Measurements from ENCODE around the gene PPTC7.
"Not testable (repeated sequence)": the region's sequence is repeated elsewhere in the genome, so short reads cannot be mapped to it uniquely, and the experiment has no call there.

Gene PPTC7

DNA sequence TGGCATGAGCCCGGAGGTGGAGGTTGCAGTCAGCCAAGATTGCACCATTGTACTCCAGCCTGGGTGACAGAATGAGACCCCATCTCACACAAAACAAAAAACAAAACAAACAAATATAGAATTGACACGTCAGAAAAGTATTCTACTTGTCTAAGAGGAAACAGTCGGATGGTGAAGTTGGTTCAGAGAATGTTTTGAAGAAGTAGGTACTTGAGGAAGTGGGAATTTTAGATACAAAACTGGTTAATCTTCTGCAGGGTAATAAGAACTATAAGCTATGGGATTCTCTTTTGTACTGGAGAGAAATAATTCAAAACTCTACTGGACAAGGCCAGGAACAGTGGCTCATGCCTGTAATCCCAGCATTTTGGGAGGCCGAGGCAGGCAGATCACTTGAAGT lies 16.2 kb upstream of the PPTC7 start:
- Histone ChIP-seq H3K9me3 (ENCODE audit: low read length) (no peaks in the 10 kb centered on the region), H3K27me3 (ENCODE audit: insufficient read depth, low read length) (no peaks in the 10 kb centered on the region), H2AFZ (ENCODE audit: low read depth, low read length) (no peak overlapping the region), H3K4me3 (ENCODE audit: low read length) (no peak overlapping the region), H3K36me3 (ENCODE audit: insufficient read depth, low read length) (no peaks in the 10 kb centered on the region), H3K4me1 (ENCODE audit: insufficient read depth, low read length) (no peaks in the 10 kb centered on the region)

DNA sequence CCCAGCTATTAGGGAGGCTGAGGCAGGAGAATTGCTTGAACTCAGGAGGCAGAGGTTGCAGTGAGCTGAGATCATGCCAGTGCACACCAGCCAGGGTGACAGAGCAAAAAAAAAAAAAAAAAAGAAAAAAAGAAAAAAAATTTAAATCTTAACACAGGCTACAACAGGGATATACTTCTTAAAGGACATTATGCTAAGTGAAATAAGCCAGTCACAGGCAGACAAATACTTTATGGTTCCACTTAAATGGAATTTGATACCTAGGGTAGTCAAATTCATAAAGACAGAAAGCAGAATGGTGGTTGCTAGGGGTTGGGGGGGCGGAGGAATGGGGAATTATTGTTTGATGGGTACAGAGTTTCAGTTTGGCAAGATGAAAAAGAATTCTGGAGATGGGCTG lies 14.8 kb upstream of the PPTC7 start:
- Histone ChIP-seq H3K4me3 (ENCODE audit: low read length) (no peak overlapping the region), H3K36me3 (ENCODE audit: insufficient read depth, low read length) (no peaks in the 10 kb centered on the region), H3K4me1 (ENCODE audit: insufficient read depth, low read length) (no peaks in the 10 kb centered on the region), H2AFZ (ENCODE audit: low read depth, low read length) (no peak overlapping the region), H3K27me3 (ENCODE audit: insufficient read depth, low read length) (no peaks in the 10 kb centered on the region), H3K9me3 (ENCODE audit: low read length) (no peaks in the 10 kb centered on the region)

DNA sequence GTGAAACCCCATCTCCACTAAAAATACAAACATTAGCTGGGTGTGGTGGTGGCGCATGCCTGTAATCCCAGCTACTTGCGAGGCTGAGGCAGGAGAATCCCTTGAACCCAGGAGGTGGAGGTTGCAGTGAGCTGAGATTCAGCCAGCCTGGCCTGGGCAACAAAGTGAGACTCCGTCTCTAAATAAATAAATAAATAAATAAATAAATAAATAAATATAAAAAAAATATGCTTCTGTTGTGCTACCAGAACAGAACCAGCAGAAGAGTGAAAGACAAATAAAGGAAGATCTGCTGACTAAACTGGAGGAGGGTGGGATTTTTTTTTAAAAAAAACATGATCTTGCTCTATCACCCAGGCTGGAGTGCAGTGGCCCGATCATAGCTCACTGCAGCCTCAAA lies 9.8 kb upstream of the PPTC7 start:
- not testable (repeated sequence) for H3K9me3 ChIP-seq (ENCODE audit: low read length); H2AFZ ChIP-seq (ENCODE audit: low read depth, low read length); H3K27me3 ChIP-seq (ENCODE audit: insufficient read depth, low read length); H3K4me3 ChIP-seq (ENCODE audit: low read length); H3K36me3 ChIP-seq (ENCODE audit: insufficient read depth, low read length); H3K4me1 ChIP-seq (ENCODE audit: insufficient read depth, low read length)

DNA sequence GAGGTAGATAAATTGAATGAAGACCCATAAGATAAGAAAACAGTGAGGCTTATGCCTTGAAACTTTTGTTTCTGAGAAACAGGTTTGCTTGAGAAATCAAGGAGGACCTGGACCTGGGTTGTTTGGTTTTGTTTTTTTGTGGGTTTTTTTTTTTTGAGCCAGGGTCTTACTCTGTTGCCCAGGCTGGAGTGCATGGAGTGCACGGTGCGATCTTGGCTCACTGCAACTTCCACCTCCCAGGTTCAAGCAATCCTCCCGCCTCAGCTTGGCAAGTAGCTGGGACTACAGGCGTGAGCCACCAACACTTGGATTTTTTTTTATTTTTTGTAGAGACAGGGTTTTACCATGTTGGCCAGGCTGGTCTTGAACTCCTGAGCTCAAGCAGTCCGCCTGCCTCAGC lies 9.0 kb upstream of the PPTC7 start:
- H3K4me1 ChIP-seq (ENCODE audit: insufficient read depth, low read length): peaks cover 9% of the 10 kb centered on the region

DNA sequence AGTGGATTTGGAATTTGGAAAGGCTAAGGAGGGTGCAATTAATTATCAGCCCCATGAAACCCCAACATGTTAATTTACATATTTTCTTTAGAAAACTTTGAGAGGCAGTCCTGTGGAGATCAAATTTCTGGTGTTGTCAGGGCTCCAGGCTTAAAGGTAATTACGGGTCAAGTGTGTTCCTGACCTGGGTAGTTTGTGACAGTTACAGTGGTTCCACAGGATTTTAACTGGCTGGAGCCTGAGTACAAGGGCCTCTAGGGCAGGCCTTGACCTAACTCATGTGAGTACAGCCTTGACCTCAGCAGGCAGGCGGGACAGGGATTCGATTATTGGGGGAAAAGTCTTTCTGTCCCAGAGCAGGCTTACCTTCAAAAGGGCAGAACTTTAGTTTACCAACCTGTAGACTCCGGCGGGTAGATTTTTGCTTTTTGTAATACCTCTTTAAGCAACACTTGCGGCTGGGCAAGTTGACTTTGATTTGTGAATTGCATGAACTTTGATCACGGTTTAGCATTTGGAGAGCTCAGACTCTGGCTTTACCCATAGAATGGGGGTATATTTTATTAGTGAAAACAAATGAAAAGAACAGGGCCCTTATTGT lies 8.4 kb upstream of the PPTC7 start:
- Histone ChIP-seq H3K4me3 (ENCODE audit: low read length) (no peak overlapping the region), H3K36me3 (ENCODE audit: insufficient read depth, low read length) (no peaks in the 10 kb centered on the region), H3K9me3 (ENCODE audit: low read length) (no peaks in the 10 kb centered on the region), H3K4me1 (ENCODE audit: insufficient read depth, low read length) (peaks cover 9% of the 10 kb centered on the region), H3K27me3 (ENCODE audit: insufficient read depth, low read length) (no peaks in the 10 kb centered on the region), H2AFZ (ENCODE audit: low read depth, low read length) (no peak overlapping the region)

More for the DNA sequence above, 9.0 kb upstream of the PPTC7 start:
- Histone ChIP-seq H3K4me3 (ENCODE audit: low read length) (no peak overlapping the region), H3K36me3 (ENCODE audit: insufficient read depth, low read length) (no peaks in the 10 kb centered on the region), H3K9me3 (ENCODE audit: low read length) (no peaks in the 10 kb centered on the region), H2AFZ (ENCODE audit: low read depth, low read length) (no peak overlapping the region), H3K27me3 (ENCODE audit: insufficient read depth, low read length) (no peaks in the 10 kb centered on the region)

DNA sequence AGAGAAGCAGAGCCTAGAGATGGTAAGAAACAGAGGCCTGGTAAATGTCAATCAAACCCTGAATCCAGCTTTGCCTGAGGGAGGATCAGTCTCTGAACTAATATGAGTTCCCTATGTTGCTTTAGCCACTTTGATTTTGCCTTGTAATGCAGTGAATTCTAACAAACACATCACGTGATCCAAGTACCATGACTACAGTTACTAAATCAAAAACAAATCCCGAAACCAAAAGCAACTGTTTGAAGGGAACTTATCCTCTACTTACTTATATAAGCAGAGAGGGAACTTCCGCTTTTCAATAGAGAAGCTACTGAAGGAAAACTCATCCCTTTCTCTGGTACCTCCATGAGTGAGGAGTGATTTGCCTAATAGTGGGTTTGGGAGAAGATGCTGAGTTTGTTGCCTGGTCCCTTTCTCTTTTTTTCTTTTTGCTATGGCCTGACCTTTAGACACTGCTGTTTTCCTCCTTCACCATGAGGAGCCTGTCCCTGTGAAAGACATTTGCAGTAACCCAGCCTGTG lies 7.7 kb upstream of the PPTC7 start:
- Histone ChIP-seq H3K4me1 (ENCODE audit: insufficient read depth, low read length) (peaks cover 9% of the 10 kb centered on the region), H3K4me3 (ENCODE audit: low read length) (no peak overlapping the region), H3K9me3 (ENCODE audit: low read length) (no peaks in the 10 kb centered on the region), H3K27me3 (ENCODE audit: insufficient read depth, low read length) (peaks cover 3% of the 10 kb centered on the region), H3K36me3 (ENCODE audit: insufficient read depth, low read length) (no peaks in the 10 kb centered on the region), H2AFZ (ENCODE audit: low read depth, low read length) (no peak overlapping the region)

- Histone ChIP-seq H2AFZ (ENCODE audit: low read depth, low read length) (no peak overlapping the region), H3K9me3 (ENCODE audit: low read length) (no peaks in the 10 kb centered on the region), H3K4me3 (ENCODE audit: low read length) (no peak overlapping the region), H3K4me1 (ENCODE audit: insufficient read depth, low read length) (peaks cover 11% of the 10 kb centered on the region), H3K36me3 (ENCODE audit: insufficient read depth, low read length) (no peaks in the 10 kb centered on the region), H3K27me3 (ENCODE audit: insufficient read depth, low read length) (peaks cover 8% of the 10 kb centered on the region)
Measured at GRCh38 chr12:110590059-110590458, 6.9 kb upstream of the PPTC7 start.

DNA sequence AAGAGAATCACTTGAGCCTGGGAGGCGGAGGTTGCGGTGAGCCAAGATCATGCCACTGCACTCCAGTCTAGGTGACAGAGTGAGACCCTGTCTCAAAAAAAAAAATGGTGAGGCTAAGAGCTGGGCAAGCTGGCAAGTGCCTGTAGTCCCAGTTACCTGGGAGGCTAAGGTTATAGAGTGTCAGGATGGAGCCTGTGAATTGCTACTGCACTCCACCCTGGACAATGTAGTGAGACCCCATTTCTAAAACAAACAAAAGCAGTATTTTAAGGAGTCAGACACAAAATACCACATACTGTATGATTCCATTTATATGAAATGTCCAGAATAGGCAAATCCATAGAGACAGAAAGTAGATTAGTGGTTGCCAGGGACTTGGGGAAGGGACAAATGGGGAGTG lies 4.0 kb upstream of the PPTC7 start:
- not testable (repeated sequence) for H3K4me3 ChIP-seq (ENCODE audit: low read length); H2AFZ ChIP-seq (ENCODE audit: low read depth, low read length); H3K9me3 ChIP-seq (ENCODE audit: low read length); H3K36me3 ChIP-seq (ENCODE audit: insufficient read depth, low read length)
- Histone ChIP-seq H3K27me3 (ENCODE audit: insufficient read depth, low read length) (peaks cover 11% of the 10 kb centered on the region), H3K4me1 (ENCODE audit: insufficient read depth, low read length) (peaks cover 17% of the 10 kb centered on the region)

GRCh38 chr12:110585231-110585799 lies 2.2 kb upstream of the PPTC7 start:
- Histone ChIP-seq H3K4me3 (ENCODE audit: low read length) (no peak overlapping the region), H3K9me3 (ENCODE audit: low read length) (no peaks in the 10 kb centered on the region), H3K4me1 (ENCODE audit: insufficient read depth, low read length) (peaks cover 16% of the 10 kb centered on the region), H3K36me3 (ENCODE audit: insufficient read depth, low read length) (no peaks in the 10 kb centered on the region), H2AFZ (ENCODE audit: low read depth, low read length) (no peak overlapping the region), H3K27me3 (ENCODE audit: insufficient read depth, low read length) (peaks cover 11% of the 10 kb centered on the region)

GRCh38 chr12:110582276-110583136 lies 612 bp downstream of the PPTC7 start:
- H3K27me3 ChIP-seq (ENCODE audit: insufficient read depth, low read length): peaks cover 11% of the 10 kb centered on the region
- peak overlapping the region; percentile 54 for H3K4me3 ChIP-seq (ENCODE audit: low read length)
- peak overlapping the region; percentile 96 for H2AFZ ChIP-seq (ENCODE audit: low read depth, low read length)
- no peaks in the 10 kb centered on the region for H3K9me3 ChIP-seq (ENCODE audit: low read length)
- peaks cover 16% of the 10 kb centered on the region for H3K4me1 ChIP-seq (ENCODE audit: insufficient read depth, low read length)
- H3K36me3 ChIP-seq (ENCODE audit: insufficient read depth, low read length): no peaks in the 10 kb centered on the region

GRCh38 chr12:110581931-110582275 lies 1.2 kb downstream of the PPTC7 start:
- Histone ChIP-seq H3K36me3 (ENCODE audit: insufficient read depth, low read length) (no peaks in the 10 kb centered on the region), H3K4me3 (ENCODE audit: low read length) (peak overlapping the region; percentile 54), H3K4me1 (ENCODE audit: insufficient read depth, low read length) (peaks cover 16% of the 10 kb centered on the region), H3K9me3 (ENCODE audit: low read length) (no peaks in the 10 kb centered on the region), H3K27me3 (ENCODE audit: insufficient read depth, low read length) (peaks cover 11% of the 10 kb centered on the region), H2AFZ (ENCODE audit: low read depth, low read length) (no peak overlapping the region)

GRCh38 chr12:110579535-110580253 lies 3.4 kb downstream of the PPTC7 start:
- no peak overlapping the region for H2AFZ ChIP-seq (ENCODE audit: low read depth, low read length)
- no peaks in the 10 kb centered on the region for H3K36me3 ChIP-seq (ENCODE audit: insufficient read depth, low read length)
- H3K9me3 ChIP-seq (ENCODE audit: low read length): no peaks in the 10 kb centered on the region
- peaks cover 15% of the 10 kb centered on the region for H3K4me1 ChIP-seq (ENCODE audit: insufficient read depth, low read length)
- no peak overlapping the region for H3K4me3 ChIP-seq (ENCODE audit: low read length)
- peaks cover under 1% of the 10 kb centered on the region for H3K27me3 ChIP-seq (ENCODE audit: insufficient read depth, low read length)
